ENCODE measurements around the gene LRRC3B.

LRRC3B gene

GRCh38 chr3:26614006-26614685 lies 8.4 kb upstream of the LRRC3B start:
- H3K36me3 ChIP-seq (ENCODE audit: control insufficient read depth, insufficient read depth, low read length): no peaks in the 10 kb centered on the region
- no peaks in the 10 kb centered on the region for H3K27me3 ChIP-seq (replicated peaks; ENCODE audit: control insufficient read depth, insufficient read depth, low read length)
- no peak for DNase-seq (ENCODE audit: extremely low read depth, insufficient read length)
- no peak overlapping the region for H3K4me3 ChIP-seq (replicated peaks; ENCODE audit: low read depth, low read length)
- TF ChIP-seq, protein P1, sequence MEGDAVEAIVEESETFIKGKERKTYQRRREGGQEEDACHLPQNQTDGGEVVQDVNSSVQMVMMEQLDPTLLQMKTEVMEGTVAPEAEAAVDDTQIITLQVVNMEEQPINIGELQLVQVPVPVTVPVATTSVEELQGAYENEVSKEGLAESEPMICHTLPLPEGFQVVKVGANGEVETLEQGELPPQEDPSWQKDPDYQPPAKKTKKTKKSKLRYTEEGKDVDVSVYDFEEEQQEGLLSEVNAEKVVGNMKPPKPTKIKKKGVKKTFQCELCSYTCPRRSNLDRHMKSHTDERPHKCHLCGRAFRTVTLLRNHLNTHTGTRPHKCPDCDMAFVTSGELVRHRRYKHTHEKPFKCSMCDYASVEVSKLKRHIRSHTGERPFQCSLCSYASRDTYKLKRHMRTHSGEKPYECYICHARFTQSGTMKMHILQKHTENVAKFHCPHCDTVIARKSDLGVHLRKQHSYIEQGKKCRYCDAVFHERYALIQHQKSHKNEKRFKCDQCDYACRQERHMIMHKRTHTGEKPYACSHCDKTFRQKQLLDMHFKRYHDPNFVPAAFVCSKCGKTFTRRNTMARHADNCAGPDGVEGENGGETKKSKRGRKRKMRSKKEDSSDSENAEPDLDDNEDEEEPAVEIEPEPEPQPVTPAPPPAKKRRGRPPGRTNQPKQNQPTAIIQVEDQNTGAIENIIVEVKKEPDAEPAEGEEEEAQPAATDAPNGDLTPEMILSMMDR (IDR thresholded peaks at IDR 0.05; ENCODE audit: insufficient read depth, low read length, poor library complexity, severe bottlenecking): no peak

DNA sequence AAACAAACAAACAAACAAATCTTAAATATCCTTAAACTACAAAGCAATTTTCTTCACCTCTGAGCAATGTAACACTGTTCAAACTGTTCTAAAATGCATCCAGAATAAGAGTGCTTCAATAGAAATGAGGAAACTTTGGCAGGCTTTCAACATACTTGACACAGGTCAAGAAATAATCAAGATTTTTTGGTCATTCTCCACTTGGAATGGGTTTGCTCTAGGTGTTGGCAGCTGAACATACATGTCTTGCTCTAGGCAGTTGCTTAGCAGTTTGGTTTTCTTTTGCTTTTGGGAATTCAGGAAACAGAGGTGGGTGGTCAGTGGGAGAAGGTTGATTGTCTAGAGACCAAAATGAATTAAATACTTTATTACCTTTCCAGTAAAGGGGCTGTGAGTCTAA lies 1.4 kb upstream of the LRRC3B start:
- no peaks in the 10 kb centered on the region for H3K27me3 ChIP-seq (replicated peaks; ENCODE audit: control insufficient read depth, insufficient read depth, low read length)
- TF ChIP-seq, protein P1 (IDR thresholded peaks at IDR 0.05; ENCODE audit: insufficient read depth, low read length, poor library complexity, severe bottlenecking): no peak
- no peak for DNase-seq (ENCODE audit: extremely low read depth, insufficient read length)
- no peaks in the 10 kb centered on the region for H3K36me3 ChIP-seq (ENCODE audit: control insufficient read depth, insufficient read depth, low read length)
- H3K4me3 ChIP-seq (replicated peaks; ENCODE audit: low read depth, low read length): no peak overlapping the region

GRCh38 chr3:26621906-26622620 lies 509 bp upstream of the LRRC3B start:
- Histone ChIP-seq H3K36me3 (ENCODE audit: control insufficient read depth, insufficient read depth, low read length) (no peaks in the 10 kb centered on the region), H3K27me3 (replicated peaks; ENCODE audit: control insufficient read depth, insufficient read depth, low read length) (no peaks in the 10 kb centered on the region), H3K4me3 (replicated peaks; ENCODE audit: low read depth, low read length) (no peak overlapping the region)
- no peak for DNase-seq (ENCODE audit: extremely low read depth, insufficient read length)
- TF ChIP-seq, protein P1 (IDR thresholded peaks at IDR 0.05; ENCODE audit: insufficient read depth, low read length, poor library complexity, severe bottlenecking): no peak

DNA sequence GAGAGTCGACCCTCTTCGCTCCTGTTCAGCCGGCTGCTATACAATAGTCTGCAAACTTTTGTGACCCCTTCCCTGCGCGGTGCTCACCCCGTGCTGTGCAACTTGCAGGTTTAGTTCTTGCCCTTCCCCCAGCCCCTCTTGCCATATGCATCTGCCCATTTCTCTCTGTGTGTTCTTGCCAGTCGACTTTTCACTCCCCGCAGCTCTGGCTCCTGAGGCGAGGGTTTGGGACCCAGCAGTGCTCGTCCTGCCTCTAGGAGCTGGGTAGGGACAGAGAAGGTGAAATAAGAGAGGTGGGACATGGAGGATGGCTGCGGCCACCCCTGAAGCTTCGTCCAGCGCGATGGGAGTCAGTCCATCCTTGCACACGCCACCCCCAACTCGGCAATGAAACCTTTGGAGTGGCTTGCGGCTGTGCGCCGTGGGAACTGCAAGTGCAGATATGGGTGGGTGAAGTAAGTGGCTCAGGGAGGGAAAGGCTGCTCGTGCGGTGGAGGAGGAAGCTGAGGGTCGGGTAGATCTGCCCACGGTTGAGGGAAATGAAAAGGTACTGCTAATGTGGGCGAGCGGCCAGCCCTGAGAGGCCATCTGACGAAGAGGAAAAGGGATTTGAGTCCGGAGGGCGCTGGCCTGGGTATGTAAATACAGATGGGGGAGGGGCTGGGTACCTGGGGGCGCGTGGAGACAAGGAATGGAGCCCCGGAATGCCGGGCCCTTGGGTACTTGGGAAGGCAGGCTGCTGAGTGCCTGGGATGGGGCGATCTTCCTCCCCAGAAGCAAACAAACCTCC lies 1.0 kb downstream of the LRRC3B start:
- TF ChIP-seq, protein P1 (IDR thresholded peaks at IDR 0.05; ENCODE audit: insufficient read depth, low read length, poor library complexity, severe bottlenecking): no peak
- DNase-seq (ENCODE audit: extremely low read depth, insufficient read length): no peak
- Histone ChIP-seq H3K27me3 (replicated peaks; ENCODE audit: control insufficient read depth, insufficient read depth, low read length) (no peaks in the 10 kb centered on the region), H3K4me3 (replicated peaks; ENCODE audit: low read depth, low read length) (no peak overlapping the region), H3K36me3 (ENCODE audit: control insufficient read depth, insufficient read depth, low read length) (no peaks in the 10 kb centered on the region)

DNA sequence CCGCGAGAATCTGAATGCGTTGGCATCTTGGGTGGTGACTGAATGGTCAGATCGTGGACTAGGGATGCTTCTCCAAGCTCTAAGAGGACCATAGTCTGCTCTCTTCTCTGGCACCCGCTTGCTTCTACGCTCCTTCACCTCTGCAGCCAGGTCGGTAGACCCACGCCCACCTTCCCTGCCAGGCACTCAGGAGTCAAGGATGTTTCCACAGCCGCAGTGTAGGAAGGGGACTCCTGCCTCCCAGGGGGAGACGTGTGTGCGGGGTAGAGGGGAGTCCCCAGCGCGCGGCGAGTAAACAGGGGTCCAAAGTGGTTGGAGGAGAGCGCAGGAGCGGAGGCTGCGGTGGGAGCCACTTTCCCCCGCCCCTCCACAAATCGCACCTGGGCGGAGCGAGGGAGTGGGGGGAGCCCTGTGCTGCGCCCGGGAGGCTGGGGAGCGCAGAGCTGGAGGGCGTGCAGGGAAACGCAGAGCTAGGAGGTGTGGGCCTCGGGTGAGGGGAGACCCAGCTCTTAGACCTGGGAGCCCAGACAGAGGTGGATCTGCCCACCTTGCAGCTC lies 1.7 kb downstream of the LRRC3B start:
- Histone ChIP-seq H3K4me3 (replicated peaks; ENCODE audit: low read depth, low read length) (no peak overlapping the region), H3K27me3 (replicated peaks; ENCODE audit: control insufficient read depth, insufficient read depth, low read length) (no peaks in the 10 kb centered on the region), H3K36me3 (ENCODE audit: control insufficient read depth, insufficient read depth, low read length) (no peaks in the 10 kb centered on the region)
- no peak for DNase-seq (ENCODE audit: extremely low read depth, insufficient read length)
- TF ChIP-seq, protein P1 (IDR thresholded peaks at IDR 0.05; ENCODE audit: insufficient read depth, low read length, poor library complexity, severe bottlenecking): no peak
